SKM-1 (cell line): ENCODE results near the gene LRRTM3.

Experiments used
- DNase-seq: peaks from one replicate; lab custom pipeline; 2025; ENCODE audit not compliant: unreplicated experiment; lab: John Stamatoyannopoulos, UW

LRRTM3 gene

GRCh38 chr10:67015225-67015624 lies 89.4 kb downstream of the LRRTM3 start:
- DNase-seq, result no peak

DNA sequence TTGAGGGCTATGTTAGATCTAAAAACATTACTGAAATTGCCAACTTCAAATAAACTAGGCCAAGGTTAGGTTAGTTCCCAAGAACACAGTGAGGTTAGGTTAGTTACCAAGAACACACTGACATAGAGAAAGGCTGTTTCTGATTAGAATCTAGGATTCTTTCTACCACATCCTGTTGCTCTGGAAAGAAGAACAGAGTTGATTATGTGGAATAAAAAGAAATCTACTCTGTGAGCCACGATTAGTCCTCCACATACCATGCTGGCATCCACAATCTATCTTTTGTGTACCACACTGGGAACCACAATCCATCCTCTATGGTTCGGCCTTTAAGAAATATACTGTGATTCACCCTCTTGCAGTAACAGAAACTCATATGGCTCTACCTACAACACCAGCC lies 91.4 kb downstream of the LRRTM3 start:
- DNase-seq, result no peak

- DNase-seq, result no peak
Measured at GRCh38 chr10:67022099-67022498, 96.3 kb downstream of the LRRTM3 start.

DNA sequence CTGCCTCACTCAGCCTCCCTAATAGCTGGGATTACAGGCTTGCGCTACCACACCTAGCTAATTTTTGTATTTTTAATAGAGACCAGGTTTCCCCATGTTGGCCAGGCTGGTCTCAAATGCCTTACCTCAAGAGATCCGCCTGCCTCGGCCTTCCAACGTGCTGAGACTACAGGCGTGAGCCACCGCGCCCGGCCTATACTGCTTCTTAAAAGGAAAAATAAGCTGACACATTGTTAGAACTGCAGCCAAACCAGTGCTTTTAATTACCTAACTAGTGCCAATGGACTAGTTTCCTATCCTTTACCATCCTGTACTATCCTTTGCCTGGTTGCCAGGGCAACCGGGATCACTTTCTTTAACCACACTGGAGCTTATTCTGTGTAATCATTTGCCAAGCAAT lies 108.0 kb downstream of the LRRTM3 start:
- DNase-seq, result no peak

DNA sequence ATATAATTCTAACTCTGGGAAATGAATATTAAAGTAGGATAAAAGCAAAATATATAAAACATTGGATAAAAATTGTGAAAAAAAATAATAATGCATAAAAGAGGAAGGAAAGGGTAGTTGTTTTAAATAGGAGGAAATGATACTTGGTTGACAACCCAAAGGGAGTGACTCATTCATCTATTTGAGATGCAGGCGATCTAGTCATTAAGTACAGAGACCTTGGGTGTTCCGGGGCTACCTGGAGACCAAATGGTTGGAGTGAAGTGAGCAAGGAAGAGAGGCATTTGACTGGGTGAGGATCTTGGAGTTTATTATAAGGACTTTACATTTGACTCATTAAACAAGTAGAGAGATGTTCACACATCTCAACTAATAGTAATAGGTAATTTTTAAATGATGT lies 111.0 kb downstream of the LRRTM3 start:
- DNase-seq, result no peak

- DNase-seq, result no peak
Measured at GRCh38 chr10:67043041-67043440, 117.2 kb downstream of the LRRTM3 start.

DNA sequence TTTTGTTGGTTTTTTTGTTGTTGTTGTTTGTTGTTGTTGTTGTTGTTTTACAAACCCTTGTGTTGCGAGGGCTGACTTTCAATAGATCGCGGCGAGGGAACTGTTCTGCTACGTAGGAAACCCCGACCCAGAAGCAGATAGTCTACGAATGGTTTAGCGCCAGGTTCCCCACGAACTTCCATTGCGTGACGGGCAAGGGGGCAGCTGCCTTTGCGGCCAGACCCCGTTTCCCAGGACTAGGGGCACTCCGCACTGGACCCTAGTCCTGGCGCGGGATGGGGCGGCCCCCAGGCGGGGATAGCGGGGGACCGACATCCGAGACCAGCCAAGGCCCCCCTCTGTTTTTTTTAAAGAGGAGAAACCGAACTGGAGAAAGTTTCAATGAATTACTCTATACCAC lies 119.6 kb downstream of the LRRTM3 start:
- no peak for DNase-seq

DNA sequence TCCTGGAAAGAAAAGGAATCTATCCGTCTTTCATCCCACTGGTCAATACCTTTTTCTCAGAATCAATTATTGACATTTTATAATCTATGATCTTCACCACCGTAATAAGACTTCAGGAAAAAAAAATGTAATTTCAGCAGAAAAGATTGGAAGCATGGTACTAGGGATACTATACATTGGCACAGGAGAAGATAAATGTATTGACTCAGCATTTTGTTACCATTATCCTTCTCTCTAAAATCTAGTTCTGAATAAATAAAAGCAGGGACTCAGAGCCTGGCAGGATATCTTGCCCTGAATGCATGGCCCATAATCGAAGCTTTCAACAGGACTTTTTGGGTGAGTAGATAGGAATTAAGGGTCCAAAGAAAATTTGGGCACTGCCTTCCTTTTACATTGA lies 120.7 kb downstream of the LRRTM3 start:
- DNase-seq, result no peak

DNA sequence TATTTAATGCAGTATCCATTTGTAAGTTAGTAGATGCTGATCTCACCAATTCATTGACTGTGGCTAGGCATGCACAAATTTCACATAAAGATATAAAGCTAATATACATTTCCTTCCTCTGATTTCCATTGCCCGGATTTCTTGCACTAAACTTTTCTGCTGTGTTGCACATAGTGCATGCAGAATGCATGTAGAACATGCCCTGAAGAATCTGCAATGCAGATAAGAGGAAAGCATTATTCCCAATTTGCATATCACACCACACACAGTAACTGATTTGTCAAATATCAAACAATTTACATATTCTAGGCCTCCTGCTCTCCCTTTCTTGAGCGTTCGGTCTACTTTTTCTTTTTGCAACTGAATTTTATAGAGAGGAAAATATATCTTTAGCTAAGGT lies 124.2 kb downstream of the LRRTM3 start:
- DNase-seq, result no peak

GRCh38 chr10:67050415-67050814 lies 124.6 kb downstream of the LRRTM3 start:
- no peak for DNase-seq

DNA sequence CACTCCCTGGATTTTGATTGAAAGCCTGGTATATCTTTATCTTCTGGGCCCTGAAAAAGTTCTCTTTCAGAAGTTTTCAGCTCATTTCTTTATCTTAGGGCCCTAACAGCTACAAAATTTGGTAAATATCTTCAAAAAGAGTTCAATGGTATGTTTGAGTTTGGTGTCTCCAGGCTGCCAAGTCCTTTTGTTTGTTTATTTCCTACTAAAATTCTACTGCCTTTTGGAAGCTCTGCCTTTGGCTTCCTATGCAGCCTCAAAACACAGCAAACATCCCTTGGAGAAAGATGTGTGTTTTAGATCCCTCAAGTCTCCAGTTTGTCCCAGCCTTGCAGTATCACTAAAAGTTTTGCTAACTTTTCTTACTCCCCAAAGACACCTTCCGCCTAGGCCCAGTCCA lies 146.8 kb downstream of the LRRTM3 start:
- DNase-seq, result no peak

- DNase-seq, result no peak
Measured at GRCh38 chr10:67075491-67075971, 149.7 kb downstream of the LRRTM3 start.

GRCh38 chr10:67076144-67076543 lies 150.3 kb downstream of the LRRTM3 start:
- DNase-seq, result no peak

DNA sequence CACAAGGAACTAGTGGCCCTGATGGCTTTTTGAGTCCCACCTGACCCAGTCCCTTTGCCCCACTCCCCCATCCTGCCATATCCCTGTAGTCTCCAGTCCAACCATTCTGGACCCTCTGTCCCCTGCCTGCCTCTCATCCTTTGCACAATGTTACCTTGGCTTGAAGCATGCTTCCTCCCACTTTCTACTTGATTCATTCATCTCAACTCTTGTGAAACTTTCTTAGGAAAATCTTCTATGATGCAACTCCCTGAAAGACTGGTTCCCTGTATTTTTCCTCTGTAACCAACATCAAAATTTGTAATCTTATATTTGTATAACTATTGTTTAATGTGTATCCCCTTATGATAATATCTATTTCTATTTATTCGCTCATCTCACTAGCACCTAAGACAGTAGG lies 151.5 kb downstream of the LRRTM3 start:
- DNase-seq, result no peak

DNA sequence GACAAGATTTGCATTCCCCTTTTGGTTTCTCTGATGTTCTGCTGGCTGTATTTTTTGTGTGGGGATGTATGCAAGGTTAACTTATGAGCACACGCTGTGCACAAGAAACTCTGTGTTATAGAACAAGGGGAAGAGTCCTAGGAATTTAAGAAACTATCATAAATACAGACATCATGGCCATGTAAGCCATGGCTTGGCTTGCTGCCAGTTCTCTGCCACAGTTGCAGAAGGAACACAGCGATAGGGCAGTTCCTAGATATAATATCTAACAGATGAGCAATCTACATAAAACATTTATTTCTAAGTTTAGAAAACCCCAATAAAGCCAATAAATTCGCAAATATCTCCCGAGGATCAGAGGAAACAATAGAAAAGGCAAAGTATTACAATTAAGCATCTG lies 153.3 kb downstream of the LRRTM3 start:
- no peak for DNase-seq

DNA sequence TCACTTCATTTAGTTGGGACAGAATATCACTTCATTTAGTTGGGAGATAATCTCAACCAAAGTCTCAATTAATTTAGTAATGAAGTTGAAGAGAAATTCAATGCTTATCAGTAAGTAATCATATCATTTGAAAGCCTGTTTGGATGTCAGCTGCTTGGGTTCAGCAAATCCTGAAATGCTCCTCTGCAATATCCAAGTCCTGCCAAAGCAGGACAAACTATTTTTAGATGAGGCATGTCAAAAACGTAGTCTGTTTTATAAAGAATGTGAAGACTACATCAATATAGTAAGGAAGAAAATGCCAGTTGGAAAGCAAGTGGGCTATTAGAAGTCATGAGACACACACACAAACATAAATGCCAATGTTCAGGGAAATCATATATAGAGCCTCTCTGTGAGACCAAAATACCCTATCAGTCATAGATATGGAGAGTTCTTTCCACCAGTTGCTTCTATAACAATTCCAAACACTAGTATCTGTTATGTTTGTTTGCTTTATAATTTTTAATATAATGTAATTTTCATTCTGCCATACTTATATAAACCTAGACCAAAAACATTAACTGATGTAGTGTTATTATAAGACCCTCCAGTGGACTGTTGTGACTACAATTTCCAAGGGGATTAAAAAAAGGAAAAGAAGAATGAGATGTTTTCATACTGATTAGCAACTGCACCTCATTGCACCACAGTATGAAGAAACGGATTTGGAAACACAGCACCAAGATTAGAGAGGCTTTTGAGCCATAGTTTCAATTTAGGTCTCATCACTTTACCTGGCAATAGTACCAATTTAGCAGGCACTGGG lies 160.7 kb downstream of the LRRTM3 start:
- DNase-seq, result no peak

DNA sequence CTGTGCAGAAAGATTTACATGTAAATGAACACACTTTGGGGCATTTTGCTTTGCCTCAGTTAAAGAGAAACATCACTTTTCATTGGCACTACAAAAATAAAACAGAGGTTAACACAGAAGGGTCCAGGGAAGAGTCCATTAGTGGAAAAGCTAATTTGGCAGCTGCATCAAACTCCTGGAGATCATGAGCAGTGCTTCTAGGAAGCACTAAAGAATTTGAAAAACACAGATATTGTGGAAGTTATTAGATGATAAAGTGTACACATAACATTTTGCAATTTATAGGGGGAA lies 161.2 kb downstream of the LRRTM3 start:
- no peak for DNase-seq

DNA sequence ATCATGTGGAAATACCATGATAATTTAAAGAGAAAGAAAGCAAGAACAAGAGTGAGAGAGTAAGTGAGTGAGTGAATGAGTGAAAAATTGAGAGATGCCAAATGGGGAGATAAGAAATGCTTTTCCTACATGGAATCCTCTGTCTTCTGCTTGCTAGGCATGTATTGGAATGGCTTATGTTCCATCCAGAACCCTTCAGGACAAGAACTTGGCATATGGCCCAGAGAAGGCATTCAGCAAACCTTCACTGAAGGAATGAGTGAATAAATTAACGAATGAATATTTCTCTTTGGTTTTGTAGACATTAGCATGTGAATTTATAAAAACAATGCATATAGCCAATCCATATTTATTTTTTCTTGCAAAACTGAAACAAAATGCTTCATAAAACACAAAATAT lies 162.2 kb downstream of the LRRTM3 start:
- DNase-seq, result no peak

- DNase-seq, result no peak
Measured at GRCh38 chr10:67095531-67095930, 169.7 kb downstream of the LRRTM3 start.

DNA sequence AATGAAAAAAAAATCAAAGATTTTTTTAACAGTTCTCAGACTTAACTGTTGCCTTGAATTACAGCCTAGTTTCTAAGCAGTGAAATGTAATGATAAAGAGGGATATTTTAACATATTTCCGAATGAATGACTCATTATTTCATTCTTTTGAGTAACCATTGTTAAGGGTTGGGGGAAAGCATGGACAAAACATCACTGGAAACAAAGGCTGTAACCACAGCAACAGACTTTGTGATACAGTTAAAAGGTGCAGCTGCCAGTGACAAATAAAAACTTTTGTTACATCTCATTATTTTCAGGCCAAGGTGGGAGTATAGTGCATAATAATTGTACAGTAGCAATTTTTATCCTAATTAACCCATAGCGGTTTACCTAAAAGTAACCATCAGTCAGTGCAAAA lies 172.6 kb downstream of the LRRTM3 start:
- no peak for DNase-seq

DNA sequence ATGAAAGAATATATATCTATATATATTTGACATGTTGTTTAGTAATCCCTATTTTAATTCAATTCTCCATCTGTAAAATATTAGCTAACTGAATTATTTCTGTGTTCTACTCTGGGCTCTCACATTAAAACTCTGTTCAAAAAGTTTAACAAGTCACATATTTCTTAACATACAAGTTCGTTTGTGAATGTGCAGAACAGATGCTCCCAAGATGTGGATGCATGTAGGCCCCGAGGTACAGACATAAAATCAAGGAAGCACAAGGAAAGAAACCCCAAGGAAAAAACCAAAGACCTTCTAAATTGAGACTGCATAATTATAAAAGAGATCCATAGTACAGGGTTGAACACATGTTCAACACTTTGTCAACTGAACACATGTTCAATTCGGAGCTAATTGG lies 175.1 kb downstream of the LRRTM3 start:
- DNase-seq, result no peak

DNA sequence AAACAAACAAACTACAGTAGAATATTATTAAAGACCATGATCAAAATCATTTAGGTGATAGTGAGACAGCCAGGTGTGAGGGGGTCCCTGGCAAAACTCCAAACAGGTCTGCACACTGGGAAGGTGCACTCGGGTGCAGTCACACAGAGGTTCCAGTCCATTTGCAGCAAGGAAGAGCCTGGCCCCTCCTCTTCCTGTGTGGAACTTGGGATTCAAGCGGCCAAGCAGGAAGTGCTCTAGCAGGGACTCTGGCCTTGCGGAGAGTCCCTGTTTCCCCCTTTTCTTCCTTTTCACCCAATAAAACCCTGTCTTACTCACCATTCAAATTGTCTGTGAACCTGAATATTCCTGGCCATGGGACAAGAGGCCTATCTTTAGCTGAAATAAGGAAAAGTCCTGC lies 181.8 kb downstream of the LRRTM3 start:
- DNase-seq, result no peak

GRCh38 chr10:67110286-67110685 lies 184.4 kb downstream of the LRRTM3 start:
- DNase-seq, result no peak
